Stimulated activated naive B cell treated with anti-CD40 and anti-IgM and Interleukin-4, amounts not matched to agents 10 μg/mL and 1 μg/mL and 100 μg/mL, for 72 hours (primary cell): Measurements from ENCODE around the gene PCDHGC3.

ENCODE experiments used
- ATAC-seq, 2 donors: fragments of 150-1000 bp; cut with Tn5 transposase; replicated peaks; 2 replicates each; pipeline ENCODE4 v1.10.0; 2021; ENCODE audit warnings: moderate library complexity in 1 of 2
- DNase-seq: peaks from one replicate; pipeline ENCODE4 v3.0.0; 2021
- H3K27ac Mint-ChIP-seq: one replicate; pipeline ENCODE4 v1.8.0; 2022; ENCODE audit warnings: mild to moderate bottlenecking, mixed read lengths
- H3K27me3 Mint-ChIP-seq, 2 donors: one replicate each; pipeline ENCODE4 v1.8.0; 2022; ENCODE audit warnings: mixed read lengths in 2 of 2
- H3K36me3 Mint-ChIP-seq, 2 donors: one replicate each; pipeline ENCODE4 v1.8.0; 2022; ENCODE audit warnings: mixed read lengths in 2 of 2, mild to moderate bottlenecking in 1 of 2
- H3K4me1 Mint-ChIP-seq, 2 donors: one replicate each; pipeline ENCODE4 v1.8.0; 2022; ENCODE audit warnings: mixed read lengths in 2 of 2, mild to moderate bottlenecking in 1 of 2
- H3K4me3 Mint-ChIP-seq, 2 donors: one replicate each; pipeline ENCODE4 v1.8.0; 2022; ENCODE audit warnings: mild to moderate bottlenecking in 2 of 2, mixed read lengths in 2 of 2, moderate library complexity in 1 of 2
- H3K9me3 Mint-ChIP-seq, 2 donors: one replicate each; pipeline ENCODE4 v1.8.0; 2022; ENCODE audit warnings: mixed read lengths in 2 of 2, mild to moderate bottlenecking in 1 of 2

PCDHGC3 gene

DNA sequence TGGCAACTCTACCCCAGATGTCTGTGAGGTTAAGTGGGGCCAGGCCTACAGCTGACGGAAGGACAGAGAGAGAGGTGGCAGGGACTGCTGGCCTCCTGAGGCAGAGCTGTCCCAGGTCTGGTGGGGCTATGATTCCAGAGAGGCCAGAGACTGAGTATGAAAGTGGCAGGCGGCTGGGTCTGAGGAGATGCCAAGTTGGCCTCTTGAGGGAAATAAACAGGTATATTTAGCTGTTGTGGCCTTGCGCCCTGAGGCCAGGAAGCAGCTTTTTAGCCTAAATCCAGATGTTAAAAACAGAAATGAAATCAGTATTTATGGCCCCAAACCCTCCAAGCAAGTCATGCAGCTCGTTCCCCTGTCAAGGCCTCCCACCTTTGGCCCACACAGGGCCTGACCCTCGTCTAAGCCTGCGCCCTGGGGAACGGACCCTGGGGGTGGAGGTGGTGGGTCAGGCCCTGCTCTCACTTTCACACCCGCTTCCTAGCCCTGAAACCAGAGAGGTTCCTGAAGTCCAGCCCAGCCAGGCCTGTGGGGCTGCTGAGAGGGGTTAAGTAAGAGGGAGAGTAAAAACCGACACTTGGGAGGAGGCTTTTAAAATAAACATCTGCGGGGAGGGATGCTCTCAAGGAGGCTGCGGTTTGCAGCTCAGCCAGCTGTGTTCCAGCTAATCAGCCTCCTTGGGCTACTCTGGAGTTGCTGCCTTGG is 31.8 kb downstream of the PCDHGC3 start:
- H3K4me1 Mint-ChIP-seq, result peaks cover 43 to 55% of the 10 kb centered on the region in 2 donors
- H3K9me3 Mint-ChIP-seq, result peaks cover 0 to 3% of the 10 kb centered on the region in 2 donors
- H3K27ac Mint-ChIP-seq, result peak overlapping the region; percentile 62
- H3K4me3 Mint-ChIP-seq, result peak overlapping the region in 1 of 2 donors; percentile 25
- DNase-seq (no peak), ATAC-seq (peak; percentile 26 to 40)
- peaks cover 0 to 8% of the 10 kb centered on the region in 2 donors for H3K27me3 Mint-ChIP-seq
- peaks cover 5 to 7% of the 10 kb centered on the region in 2 donors for H3K36me3 Mint-ChIP-seq

- no peak for ATAC-seq
- Mint-ChIP-seq H3K27me3 (peaks cover 0 to 8% of the 10 kb centered on the region in 2 donors), H3K4me1 (peaks cover 49 to 64% of the 10 kb centered on the region in 2 donors), H3K4me3 (peak overlapping the region in 1 of 2 donors; percentile 0), H3K9me3 (peaks cover 0 to 3% of the 10 kb centered on the region in 2 donors), H3K27ac (peak overlapping the region; percentile 28), H3K36me3 (peaks cover 9 to 13% of the 10 kb centered on the region in 2 donors)
- no peak for DNase-seq
These were observed 32.7 kb downstream of the PCDHGC3 start for GRCh38 chr5:141508440-141508797.

GRCh38 chr5:141508798-141509611 is 33.2 kb downstream of the PCDHGC3 start:
- no peak for DNase-seq
- Mint-ChIP-seq H3K27me3 (peaks cover 0 to 8% of the 10 kb centered on the region in 2 donors), H3K27ac (peak overlapping the region; percentile 84), H3K4me3 (peak overlapping the region; percentile 32 to 70), H3K4me1 (peaks cover 51 to 65% of the 10 kb centered on the region in 2 donors), H3K9me3 (peaks cover 0 to 3% of the 10 kb centered on the region in 2 donors), H3K36me3 (peaks cover 14 to 18% of the 10 kb centered on the region in 2 donors)
- ATAC-seq, result peak in 1 of 2 donors; percentile 16

- Mint-ChIP-seq H3K27ac (peak overlapping the region; percentile 11), H3K27me3 (peaks cover 0 to 4% of the 10 kb centered on the region in 2 donors), H3K4me3 (no peak overlapping the region), H3K36me3 (peaks cover 19 to 28% of the 10 kb centered on the region in 2 donors), H3K9me3 (peaks cover 0 to 3% of the 10 kb centered on the region in 2 donors), H3K4me1 (peaks cover 58 to 73% of the 10 kb centered on the region in 2 donors)
- no peak for ATAC-seq
- no peak for DNase-seq
These were observed 34.4 kb downstream of the PCDHGC3 start for GRCh38 chr5:141510160-141510559.

DNA sequence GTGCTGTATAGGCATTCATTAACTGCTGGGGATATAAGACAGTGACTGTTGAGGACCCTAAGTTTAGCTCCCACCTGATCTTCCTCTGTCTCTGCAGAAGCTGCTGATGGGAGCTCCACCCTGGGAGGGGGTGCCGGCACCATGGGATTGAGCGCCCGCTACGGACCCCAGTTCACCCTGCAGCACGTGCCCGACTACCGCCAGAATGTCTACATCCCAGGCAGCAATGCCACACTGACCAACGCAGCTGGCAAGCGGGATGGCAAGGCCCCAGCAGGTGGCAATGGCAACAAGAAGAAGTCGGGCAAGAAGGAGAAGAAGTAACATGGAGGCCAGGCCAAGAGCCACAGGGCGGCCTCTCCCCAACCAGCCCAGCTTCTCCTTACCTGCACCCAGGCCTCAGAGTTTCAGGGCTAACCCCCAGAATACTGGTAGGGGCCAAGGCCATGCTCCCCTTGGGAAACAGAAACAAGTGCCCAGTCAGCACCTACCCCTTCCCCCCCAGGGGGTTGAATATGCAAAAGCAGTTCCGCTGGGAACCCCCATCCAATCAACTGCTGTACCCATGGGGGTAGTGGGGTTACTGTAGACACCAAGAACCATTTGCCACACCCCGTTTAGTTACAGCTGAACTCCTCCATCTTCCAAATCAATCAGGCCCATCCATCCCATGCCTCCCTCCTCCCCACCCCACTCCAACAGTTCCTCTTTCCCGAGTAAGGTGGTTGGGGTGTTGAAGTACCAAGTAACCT is 35.3 kb downstream of the PCDHGC3 start:
- no peaks in the 10 kb centered on the region for H3K27me3 Mint-ChIP-seq
- H3K27ac Mint-ChIP-seq, result peak overlapping the region; percentile 59
- no peak for DNase-seq
- H3K36me3 Mint-ChIP-seq, result peaks cover 22 to 35% of the 10 kb centered on the region in 2 donors
- peaks cover 63 to 78% of the 10 kb centered on the region in 2 donors for H3K4me1 Mint-ChIP-seq
- H3K4me3 Mint-ChIP-seq, result no peak overlapping the region
- H3K9me3 Mint-ChIP-seq, result peaks cover 0 to 3% of the 10 kb centered on the region in 2 donors
- peak in 1 of 2 donors; percentile 17 for ATAC-seq

GRCh38 chr5:141511771-141512325 is 36.1 kb downstream of the PCDHGC3 start:
- peaks cover 65 to 83% of the 10 kb centered on the region in 2 donors for H3K4me1 Mint-ChIP-seq
- no peak for DNase-seq
- ATAC-seq, result no peak
- peak overlapping the region in 1 of 2 donors; percentile 53 for H3K4me3 Mint-ChIP-seq
- peaks cover 29 to 43% of the 10 kb centered on the region in 2 donors for H3K36me3 Mint-ChIP-seq
- H3K27me3 Mint-ChIP-seq, result no peaks in the 10 kb centered on the region
- H3K27ac Mint-ChIP-seq, result peak overlapping the region; percentile 59
- H3K9me3 Mint-ChIP-seq, result peaks cover 0 to 3% of the 10 kb centered on the region in 2 donors

DNA sequence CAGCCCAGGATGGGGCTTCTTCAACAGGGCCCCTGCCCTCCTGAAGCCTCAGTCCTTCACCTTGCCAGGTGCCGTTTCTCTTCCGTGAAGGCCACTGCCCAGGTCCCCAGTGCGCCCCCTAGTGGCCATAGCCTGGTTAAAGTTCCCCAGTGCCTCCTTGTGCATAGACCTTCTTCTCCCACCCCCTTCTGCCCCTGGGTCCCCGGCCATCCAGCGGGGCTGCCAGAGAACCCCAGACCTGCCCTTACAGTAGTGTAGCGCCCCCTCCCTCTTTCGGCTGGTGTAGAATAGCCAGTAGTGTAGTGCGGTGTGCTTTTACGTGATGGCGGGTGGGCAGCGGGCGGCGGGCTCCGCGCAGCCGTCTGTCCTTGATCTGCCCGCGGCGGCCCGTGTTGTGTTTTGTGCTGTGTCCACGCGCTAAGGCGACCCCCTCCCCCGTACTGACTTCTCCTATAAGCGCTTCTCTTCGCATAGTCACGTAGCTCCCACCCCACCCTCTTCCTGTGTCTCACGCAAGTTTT is 36.7 kb downstream of the PCDHGC3 start:
- ATAC-seq (peak; percentile 12 to 56), DNase-seq (no peak)
- peaks cover 59 to 78% of the 10 kb centered on the region in 2 donors for H3K4me1 Mint-ChIP-seq
- H3K9me3 Mint-ChIP-seq, result peaks cover 0 to 3% of the 10 kb centered on the region in 2 donors
- no peaks in the 10 kb centered on the region for H3K27me3 Mint-ChIP-seq
- H3K27ac Mint-ChIP-seq, result peak overlapping the region; percentile 47
- H3K4me3 Mint-ChIP-seq, result peak overlapping the region; percentile 76 to 77
- peaks cover 32 to 48% of the 10 kb centered on the region in 2 donors for H3K36me3 Mint-ChIP-seq

DNA sequence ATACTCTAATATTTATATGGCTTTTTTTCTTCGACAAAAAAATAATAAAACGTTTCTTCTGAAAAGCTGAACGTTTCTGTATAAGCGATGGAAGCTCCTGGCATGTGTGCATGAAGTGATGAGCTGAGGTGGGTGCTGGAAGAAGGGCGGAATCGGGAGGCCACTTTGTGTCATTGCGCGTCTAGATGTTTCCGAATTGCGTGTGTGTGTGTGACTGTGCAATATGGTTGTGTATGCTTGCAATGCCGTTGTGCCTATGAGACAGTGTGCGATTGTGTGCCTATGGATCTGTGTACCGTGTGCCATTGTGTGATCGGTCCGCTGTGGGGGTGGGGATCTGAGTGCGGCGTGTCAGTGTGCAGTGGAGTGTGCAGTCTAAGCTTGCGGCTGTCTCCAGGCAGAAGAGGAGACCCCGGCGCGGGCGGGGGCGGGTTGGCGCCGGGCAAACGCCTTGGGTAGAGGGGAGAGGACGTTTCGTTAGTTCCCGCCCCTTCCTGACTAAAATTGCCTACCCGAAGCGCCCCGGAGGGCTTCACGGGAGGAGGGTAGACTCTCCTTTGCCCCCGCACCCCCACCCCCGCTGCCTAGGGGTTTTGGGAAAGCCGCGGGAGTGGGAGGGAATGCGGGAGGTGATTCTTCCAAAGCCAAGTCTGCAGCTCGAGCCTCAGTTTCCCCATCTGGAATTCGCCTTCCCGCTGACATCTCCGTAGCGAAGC is 37.3 kb downstream of the PCDHGC3 start:
- peaks cover 53 to 72% of the 10 kb centered on the region in 2 donors for H3K4me1 Mint-ChIP-seq
- DNase-seq (no peak), ATAC-seq (peak; percentile 16 to 42)
- H3K36me3 Mint-ChIP-seq, result peaks cover 32 to 54% of the 10 kb centered on the region in 2 donors
- peak overlapping the region; percentile 76 to 77 for H3K4me3 Mint-ChIP-seq
- no peaks in the 10 kb centered on the region for H3K27me3 Mint-ChIP-seq
- peaks cover 0 to 3% of the 10 kb centered on the region in 2 donors for H3K9me3 Mint-ChIP-seq
- peak overlapping the region; percentile 87 for H3K27ac Mint-ChIP-seq

- peaks cover 34 to 58% of the 10 kb centered on the region in 2 donors for H3K36me3 Mint-ChIP-seq
- peak; percentile 54 for DNase-seq
- peak overlapping the region; percentile 76 to 77 for H3K4me3 Mint-ChIP-seq
- H3K27me3 Mint-ChIP-seq, result no peaks in the 10 kb centered on the region
- peak; percentile 56 to 65 for ATAC-seq
- H3K4me1 Mint-ChIP-seq, result peaks cover 50 to 65% of the 10 kb centered on the region in 2 donors
- peak overlapping the region; percentile 87 for H3K27ac Mint-ChIP-seq
- peaks cover 0 to 3% of the 10 kb centered on the region in 2 donors for H3K9me3 Mint-ChIP-seq
These were observed 38.0 kb downstream of the PCDHGC3 start for GRCh38 chr5:141513627-141514329.

GRCh38 chr5:141514330-141515133 is 38.8 kb downstream of the PCDHGC3 start:
- Mint-ChIP-seq H3K36me3 (peaks cover 35 to 64% of the 10 kb centered on the region in 2 donors), H3K27me3 (no peaks in the 10 kb centered on the region), H3K27ac (peak overlapping the region; percentile 78), H3K4me3 (peak overlapping the region in 1 of 2 donors; percentile 77), H3K4me1 (peaks cover 46 to 57% of the 10 kb centered on the region in 2 donors), H3K9me3 (peaks cover 0 to 3% of the 10 kb centered on the region in 2 donors)
- no peak for DNase-seq
- peak in 1 of 2 donors; percentile 22 for ATAC-seq

DNA sequence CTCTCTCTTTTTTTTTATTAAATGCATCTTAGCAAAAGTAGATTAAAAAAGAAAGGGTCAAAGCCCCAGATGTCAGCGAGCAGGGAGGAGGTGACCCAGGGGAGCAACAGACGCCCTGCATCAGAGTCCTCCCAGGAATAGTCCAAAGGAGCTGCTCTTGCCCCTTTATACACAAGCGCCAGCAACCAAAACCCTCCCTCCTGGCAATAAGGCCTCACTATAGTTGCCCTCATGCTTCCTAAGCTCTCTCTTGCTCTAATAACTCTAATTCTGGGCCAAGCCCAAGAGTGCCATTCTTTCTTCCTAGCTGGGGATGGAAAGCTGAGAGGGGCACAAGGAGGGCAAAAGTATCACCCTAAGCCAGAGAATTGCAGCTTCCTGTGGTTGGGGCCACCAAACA is 39.4 kb downstream of the PCDHGC3 start:
- DNase-seq, result no peak
- Mint-ChIP-seq H3K27me3 (no peaks in the 10 kb centered on the region), H3K4me3 (no peak overlapping the region), H3K36me3 (peaks cover 40 to 70% of the 10 kb centered on the region in 2 donors), H3K27ac (no peak overlapping the region), H3K4me1 (peaks cover 45 to 51% of the 10 kb centered on the region in 2 donors), H3K9me3 (peaks cover 0 to 3% of the 10 kb centered on the region in 2 donors)
- no peak for ATAC-seq
